ENCODE data around the gene TMC6. TPM values are rescaled to one million over a fixed set of nuclear protein-coding genes. Genes with fewer than 3 reads are reported as not detected.
A peak's percentile ranks its signal among the peaks of the same experiment; 100 is the strongest.

Gene TMC6
- total and polyA plus RNA-seq, 2 of the 13 experiments (the other 11 are each of a cell fraction or from before 2014, with no cell fraction given), result 48.4 to 99.1 TPM

DNA sequence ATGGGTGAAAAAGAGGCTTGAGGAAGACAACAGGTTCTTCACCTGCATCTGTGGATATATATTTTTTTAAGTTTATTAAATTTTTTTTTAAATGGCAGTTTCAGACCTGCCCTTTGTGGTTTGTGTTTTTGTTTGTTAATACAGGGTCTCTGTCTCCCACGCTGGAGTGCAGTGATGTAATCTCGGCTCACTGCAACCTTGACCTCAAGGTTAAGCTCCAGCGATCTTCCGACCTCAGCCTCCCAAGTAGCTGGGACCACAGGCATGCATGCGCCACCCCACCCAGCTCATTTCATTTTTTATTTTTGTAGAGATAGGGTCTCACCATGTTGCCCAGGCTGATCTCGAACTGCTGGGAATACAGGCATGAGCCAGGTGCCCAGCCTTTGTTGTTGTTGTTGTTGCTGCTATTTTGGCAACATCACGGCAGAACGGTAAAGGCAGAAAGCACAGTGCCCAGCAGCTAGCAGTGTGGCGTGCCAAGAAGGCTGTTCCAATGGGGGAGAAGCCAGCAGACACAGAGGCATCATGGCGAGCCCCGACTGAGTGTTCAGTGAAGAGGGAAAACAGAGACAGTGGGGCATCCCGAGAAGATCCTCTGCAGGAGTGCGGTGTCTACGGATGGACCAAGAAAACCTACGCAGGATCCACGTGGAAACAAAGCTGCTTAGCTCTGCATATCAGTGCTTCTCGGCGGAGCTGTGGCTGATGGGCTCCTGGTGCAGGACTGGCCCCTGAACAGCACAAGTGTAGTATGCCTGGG is 19.6 kb downstream of the TMC6 start (continued):
- peak; percentile 34; the same call in 1 of the 2 replicates for TF ChIP-seq HMG20A (CRISPR knock-in tag; IDR thresholded peaks at IDR 0.05; ENCODE audit: borderline replicate concordance)
- TF ChIP-seq RORA (CRISPR knock-in tag; IDR thresholded peaks at IDR 0.05), result no peak
- 0 out of 2 replicates have a peak, but pooled peaks have one; percentile 33 for TF ChIP-seq KAT8 (CRISPR knock-in tag; IDR thresholded peaks at IDR 0.05)
- TF ChIP-seq NR2F6 (IDR thresholded peaks at IDR 0.05), result peak; percentile 91
- peak; percentile 92 for TF ChIP-seq NR2F6 (CRISPR knock-in tag; IDR thresholded peaks at IDR 0.05)
- no peak for TF ChIP-seq SKI (IDR thresholded peaks at IDR 0.05; ENCODE audit: partially characterized antibody)
- 0 out of 2 replicates have a peak, but pooled peaks have one; percentile 30 for TF ChIP-seq THAP11 (CRISPR knock-in tag; IDR thresholded peaks at IDR 0.05)
- TF ChIP-seq, protein P1, sequence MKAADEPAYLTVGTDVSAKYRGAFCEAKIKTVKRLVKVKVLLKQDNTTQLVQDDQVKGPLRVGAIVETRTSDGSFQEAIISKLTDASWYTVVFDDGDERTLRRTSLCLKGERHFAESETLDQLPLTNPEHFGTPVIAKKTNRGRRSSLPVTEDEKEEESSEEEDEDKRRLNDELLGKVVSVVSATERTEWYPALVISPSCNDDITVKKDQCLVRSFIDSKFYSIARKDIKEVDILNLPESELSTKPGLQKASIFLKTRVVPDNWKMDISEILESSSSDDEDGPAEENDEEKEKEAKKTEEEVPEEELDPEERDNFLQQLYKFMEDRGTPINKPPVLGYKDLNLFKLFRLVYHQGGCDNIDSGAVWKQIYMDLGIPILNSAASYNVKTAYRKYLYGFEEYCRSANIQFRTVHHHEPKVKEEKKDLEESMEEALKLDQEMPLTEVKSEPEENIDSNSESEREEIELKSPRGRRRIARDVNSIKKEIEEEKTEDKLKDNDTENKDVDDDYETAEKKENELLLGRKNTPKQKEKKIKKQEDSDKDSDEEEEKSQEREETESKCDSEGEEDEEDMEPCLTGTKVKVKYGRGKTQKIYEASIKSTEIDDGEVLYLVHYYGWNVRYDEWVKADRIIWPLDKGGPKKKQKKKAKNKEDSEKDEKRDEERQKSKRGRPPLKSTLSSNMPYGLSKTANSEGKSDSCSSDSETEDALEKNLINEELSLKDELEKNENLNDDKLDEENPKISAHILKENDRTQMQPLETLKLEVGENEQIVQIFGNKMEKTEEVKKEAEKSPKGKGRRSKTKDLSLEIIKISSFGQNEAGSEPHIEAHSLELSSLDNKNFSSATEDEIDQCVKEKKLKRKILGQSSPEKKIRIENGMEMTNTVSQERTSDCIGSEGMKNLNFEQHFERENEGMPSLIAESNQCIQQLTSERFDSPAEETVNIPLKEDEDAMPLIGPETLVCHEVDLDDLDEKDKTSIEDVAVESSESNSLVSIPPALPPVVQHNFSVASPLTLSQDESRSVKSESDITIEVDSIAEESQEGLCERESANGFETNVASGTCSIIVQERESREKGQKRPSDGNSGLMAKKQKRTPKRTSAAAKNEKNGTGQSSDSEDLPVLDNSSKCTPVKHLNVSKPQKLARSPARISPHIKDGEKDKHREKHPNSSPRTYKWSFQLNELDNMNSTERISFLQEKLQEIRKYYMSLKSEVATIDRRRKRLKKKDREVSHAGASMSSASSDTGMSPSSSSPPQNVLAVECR (CRISPR knock-in tag; IDR thresholded peaks at IDR 0.05; ENCODE audit: borderline replicate concordance), result peak; percentile 44; the same call in 1 of the 2 replicates
- no peak for TF ChIP-seq ETV5 (CRISPR knock-in tag; IDR thresholded peaks at IDR 0.05; ENCODE audit: borderline replicate concordance)
- no peak for TF ChIP-seq ZNF20 (CRISPR knock-in tag; IDR thresholded peaks at IDR 0.05)

All from HepG2 (cell line).